CD14-positive monocyte (primary cell): ENCODE measurements around the gene TSPAN13. TPM values are rescaled to one million over a fixed set of nuclear protein-coding genes. Genes with fewer than 3 reads are reported as not detected.

ENCODE experiments used
- DNase-seq, 3 donors: peaks; one replicate each; pipeline ENCODE4 v3.0.0-alpha.2; 2011 to 2022
- H2AFZ ChIP-seq: 2 replicates; pipeline ENCODE4 v1.6.0; 2012; ENCODE audit warnings: mild to moderate bottlenecking, low read depth, low read length, inconsistent platforms; ENCODE audit not compliant: insufficient read depth, poor library complexity, severe bottlenecking
- H3K27ac ChIP-seq, 2 donors: 1 replicate in 1 of 2; 2 replicates in 1 of 2; pipeline ENCODE4 v1.5.1; 2012 to 2013; ENCODE audit warnings: low read length in 2 of 2, control low read depth in 1 of 2, inconsistent platforms in 1 of 2, low read depth in 1 of 2, mild to moderate bottlenecking in 1 of 2
- H3K27me3 ChIP-seq, 2 donors: one replicate each; pipeline versions ENCODE4 v1.6.0 to v1.6.1; 2011 to 2013; ENCODE audit warnings: low read length in 2 of 2; ENCODE audit not compliant: control insufficient read depth in 2 of 2, insufficient read depth in 2 of 2
- H3K36me3 ChIP-seq, 2 donors: replicated peaks in 1 of 2; 1 replicate in 1 of 2; 2 replicates in 1 of 2; pipeline versions ENCODE4 v1.5.1 to v1.6.1; 2012 to 2013; ENCODE audit warnings: low read length in 2 of 2, control low read depth in 1 of 2, inconsistent platforms in 1 of 2, mild to moderate bottlenecking in 1 of 2; ENCODE audit not compliant: insufficient read depth in 2 of 2, control insufficient read depth in 1 of 2
- H3K4me1 ChIP-seq, 2 donors: 1 replicate in 1 of 2; 2 replicates in 1 of 2; pipeline versions ENCODE4 v1.5.1 to v1.6.1; 2012 to 2013; ENCODE audit warnings: low read length in 2 of 2, control low read depth in 1 of 2, inconsistent platforms in 1 of 2, mild to moderate bottlenecking in 1 of 2, moderate library complexity in 1 of 2; ENCODE audit not compliant: insufficient read depth in 2 of 2, control insufficient read depth in 1 of 2
- H3K4me2 ChIP-seq: replicated peaks from 2 replicates; pipeline ENCODE3; 2012; ENCODE audit warnings: low read length, moderate library complexity, mild to moderate bottlenecking; ENCODE audit not compliant: poor library complexity, severe bottlenecking; ENCODE audit errors: extremely low read depth
- H3K4me3 ChIP-seq, 3 experiments: fragments of 200-600 bp in 1 of 3; sonication (generic) in 1 of 3; replicated peaks in 1 of 3; 1 replicate in 2 of 3; 2 replicates in 1 of 3; pipeline ENCODE4 v1.5.1; 2011 to 2013; ENCODE audit warnings: low read length in 3 of 3, mild to moderate bottlenecking in 3 of 3, control low read depth in 2 of 3, low read depth in 2 of 3, inconsistent platforms in 1 of 3, moderate library complexity in 1 of 3
- H3K79me2 ChIP-seq: 2 replicates; pipeline ENCODE4 v1.6.0; 2012; ENCODE audit warnings: mild to moderate bottlenecking, control low read depth, inconsistent platforms, low read length, moderate library complexity; ENCODE audit not compliant: insufficient read depth
- H3K9ac ChIP-seq: 2 replicates; pipeline ENCODE4 v1.6.0; 2017; ENCODE audit warnings: low read length, mild to moderate bottlenecking; ENCODE audit not compliant: insufficient read depth, poor library complexity, severe bottlenecking
- H3K9me3 ChIP-seq, 2 donors: replicated peaks in 1 of 2; 1 replicate in 1 of 2; 2 replicates in 1 of 2; pipeline versions ENCODE4 v1.5.1 to v1.6.1; 2012 to 2013; ENCODE audit warnings: low read length in 2 of 2, control low read depth in 1 of 2; ENCODE audit not compliant: control insufficient read depth in 1 of 2, insufficient read depth in 1 of 2
- H4K20me1 ChIP-seq: 2 replicates; pipeline ENCODE4 v1.6.0; 2012; ENCODE audit warnings: mild to moderate bottlenecking, low read length, control low read depth, moderate library complexity; ENCODE audit not compliant: insufficient read depth
- H3K27ac Mint-ChIP-seq, 7 donors: one replicate each; pipeline ENCODE4 v1.8.0; 2020; ENCODE audit warnings: mild to moderate bottlenecking in 7 of 7, mixed read lengths in 7 of 7, moderate library complexity in 6 of 7, inconsistent platforms in 2 of 7
- H3K27me3 Mint-ChIP-seq, 3 donors: one replicate each; pipeline ENCODE4 v1.8.0; 2021 to 2022; ENCODE audit warnings: low read depth in 3 of 3, mild to moderate bottlenecking in 3 of 3, mixed read lengths in 3 of 3, moderate library complexity in 3 of 3, inconsistent platforms in 1 of 3
- H3K36me3 Mint-ChIP-seq, 2 donors: one replicate each; pipeline ENCODE4 v1.8.0; 2020; ENCODE audit warnings: mixed read lengths in 2 of 2, inconsistent platforms in 1 of 2, mild to moderate bottlenecking in 1 of 2
- H3K4me1 Mint-ChIP-seq: one replicate; pipeline ENCODE4 v1.8.0; 2020; ENCODE audit warnings: mild to moderate bottlenecking, mixed read lengths
- H3K4me3 Mint-ChIP-seq, 2 donors: one replicate each; pipeline ENCODE4 v1.8.0; 2020; ENCODE audit warnings: mild to moderate bottlenecking in 2 of 2, mixed read lengths in 2 of 2, moderate library complexity in 1 of 2
- H3K9me3 Mint-ChIP-seq, 7 donors: one replicate each; pipeline ENCODE4 v1.8.0; 2020 to 2022; ENCODE audit warnings: mixed read lengths in 7 of 7, mild to moderate bottlenecking in 6 of 7, moderate library complexity in 6 of 7, inconsistent platforms in 2 of 7
- CTCF ChIP-seq: fragments of 200-600 bp; IDR thresholded peaks from one replicate; pipeline ENCODE4 v1.8.0; 2022; ENCODE audit warnings: antibody characterized with exemption, mild to moderate bottlenecking
- WGBS: methylation state at CpG from one replicate; pipeline ENCODE4 v1.1.5; 2013; ENCODE audit warnings: missing lambda C conversion rate; ENCODE audit not compliant: insufficient coverage; 5-methylcytosine and 5-hydroxymethylcytosine counted together
- intact Hi-C, 2 donors: fragments of 100-400 bp; cut with micrococcal nuclease; formaldehyde crosslinking; loops; one replicate each; pipeline versions ENCODE4 v1.15.0 to v1.15.1; 2023
- polyA plus RNA-seq, 3 donors: library from polyadenylated mRNA; depleted of rRNA in 1 of 3; unstranded in 2 of 3; stranded (reverse) in 1 of 3; fragments of 300-500 nt in 2 of 3; fragments of >200 nt in 1 of 3; fragmentation: Illumina TruSeq in 2 of 3; gene quantifications; 1 replicate in 2 of 3; 2 replicates in 1 of 3; pipeline ENCODE4 v1.2.3, GENCODE V29; 2012 to 2021

TSPAN13 gene
- polyA plus RNA-seq, 3 donors: 0.09 to 0.17 (median 0.16) TPM

- Histone ChIP-seq H3K4me3 (no peak overlapping the region), H3K4me2 (no peak overlapping the region), H3K79me2 (no peaks in the 10 kb centered on the region), H3K9ac (no peak overlapping the region), H3K9me3 (no peaks in the 10 kb centered on the region), H2AFZ (no peak overlapping the region), H3K4me1 (no peaks in the 10 kb centered on the region), H4K20me1 (no peaks in the 10 kb centered on the region), H3K27me3 (no peaks in the 10 kb centered on the region), H3K27ac (no peak overlapping the region), H3K36me3 (no peaks in the 10 kb centered on the region)
- Mint-ChIP-seq H3K36me3 (no peaks in the 10 kb centered on the region), H3K27ac (no peak overlapping the region), H3K9me3 (no peaks in the 10 kb centered on the region), H3K27me3 (peaks cover 0 to 1% (median 0%) of the 10 kb centered on the region in 3 donors), H3K4me1 (no peaks in the 10 kb centered on the region), H3K4me3 (no peak overlapping the region)
- 22% methylated on average over 5 of the region's 6 CpGs for WGBS
- DNase-seq: no peak
- TF ChIP-seq CTCF: no peak
- intact Hi-C loops: no loop called here
These were observed 42.1 kb downstream of the TSPAN13 start for GRCh38 chr7:16795624-16796023.

GRCh38 chr7:16801111-16801542 lies 47.6 kb downstream of the TSPAN13 start:
- peak; percentile 73 for TF ChIP-seq CTCF
- intact Hi-C loops: loop anchor here (5.0 kb wide), 1 partner anchor 116 kb away; no protein-coding TSS in a partner anchor
- Histone ChIP-seq H2AFZ (no peak overlapping the region), H3K27me3 (no peaks in the 10 kb centered on the region), H3K27ac (no peak overlapping the region), H3K9ac (no peak overlapping the region), H3K36me3 (no peaks in the 10 kb centered on the region), H4K20me1 (no peaks in the 10 kb centered on the region), H3K79me2 (no peaks in the 10 kb centered on the region), H3K4me2 (no peak overlapping the region), H3K4me3 (no peak overlapping the region), H3K9me3 (no peaks in the 10 kb centered on the region), H3K4me1 (no peaks in the 10 kb centered on the region)
- no peak overlapping the region for H3K27ac Mint-ChIP-seq
- no peaks in the 10 kb centered on the region for H3K9me3 Mint-ChIP-seq
- no peak overlapping the region for H3K4me3 Mint-ChIP-seq
- no peaks in the 10 kb centered on the region for H3K36me3 Mint-ChIP-seq
- DNase-seq: peak; percentile 18 to 56 (median 36)
- H3K4me1 Mint-ChIP-seq: no peaks in the 10 kb centered on the region
- no peaks in the 10 kb centered on the region for H3K27me3 Mint-ChIP-seq
